Endothelial cell of umbilical vein (primary cell): Measurements from ENCODE around the gene DCUN1D4. TPM values are rescaled to one million over a fixed set of nuclear protein-coding genes. Genes with fewer than 3 reads are reported as not detected.

ENCODE experiments used
- BruUV-seq: library from RNA; stranded (reverse); fragments of 400-500 nt; replicated peaks from 2 replicates; lab custom pipeline; 2021; lab: Mats Ljungman, UMichigan
- CTCF ChIA-PET: fragments of 300-600, 350-600 bp; sonication (Branson Sonifier 250); formaldehyde crosslinking; loops from one replicate; lab custom pipeline; 2021; ENCODE audit warnings: antibody characterized with exemption, inconsistent platforms; lab: Charles Lee
- POLR2A ChIA-PET: fragments of 300-600, 350-600 bp; sonication (Branson Sonifier 250); formaldehyde crosslinking; loops from one replicate; lab custom pipeline; 2021; ENCODE audit warnings: antibody characterized with exemption, inconsistent platforms; lab: Charles Lee
- DNase-seq: peaks from one replicate; pipeline ENCODE4 v3.0.0-alpha.2; 2011; ENCODE audit warnings: low read depth, low spot score
- FAIRE-seq: peaks from 2 replicates; lab custom pipeline; 2011; peaks lifted over from hg19 to GRCh38; lab: Jason Lieb, UNC
- H2AFZ ChIP-seq: 2 replicates; pipeline ENCODE4 v1.6.0; 2012; ENCODE audit warnings: low read depth, low read length, control low read depth, inconsistent platforms
- H3K27ac ChIP-seq: 2 replicates; pipeline ENCODE4 v1.5.1; 2011; ENCODE audit warnings: low read depth, mild to moderate bottlenecking, control low read depth, low read length, moderate library complexity; ENCODE audit not compliant: insufficient read depth
- H3K27me3 ChIP-seq, 2 experiments: 2 replicates each; pipeline versions ENCODE4 v1.6.0 to v1.6.1; 2011; ENCODE audit warnings: low read length in 2 of 2, mixed read lengths in 1 of 2; ENCODE audit not compliant: control insufficient read depth in 2 of 2, insufficient read depth in 2 of 2
- H3K36me3 ChIP-seq, 2 experiments: 2 replicates in 1 of 2; 3 replicates in 1 of 2; pipeline ENCODE4 v1.5.1; 2011; ENCODE audit warnings: low read length in 2 of 2, mild to moderate bottlenecking in 1 of 2, moderate library complexity in 1 of 2; ENCODE audit not compliant: control insufficient read depth in 2 of 2, insufficient read depth in 2 of 2; ENCODE audit errors: extremely low read depth in 1 of 2
- H3K4me1 ChIP-seq: 3 replicates; pipeline ENCODE4 v1.5.1; 2011; ENCODE audit warnings: mild to moderate bottlenecking, low read length; ENCODE audit not compliant: control insufficient read depth, insufficient read depth; ENCODE audit errors: extremely low read depth
- H3K4me2 ChIP-seq: 2 replicates; pipeline ENCODE4 v1.6.1; 2011; ENCODE audit warnings: low read length, control low read depth, mixed read lengths; ENCODE audit not compliant: insufficient read depth
- H3K4me3 ChIP-seq, 3 experiments: fragments of 200-600 bp in 1 of 3; sonication (generic), shearing (Covaris generic) in 1 of 3; replicated peaks in 1 of 3; 2 replicates each; pipeline ENCODE4 v1.5.1; 2011 to 2016; ENCODE audit warnings: control low read depth in 3 of 3, low read length in 3 of 3, mild to moderate bottlenecking in 2 of 3, inconsistent platforms in 1 of 3, low read depth in 1 of 3, moderate library complexity in 1 of 3; ENCODE audit not compliant: insufficient read depth in 1 of 3
- H3K79me2 ChIP-seq: 2 replicates; pipeline ENCODE4 v1.6.0; 2012; ENCODE audit warnings: low read length, inconsistent platforms; ENCODE audit not compliant: control insufficient read depth, insufficient read depth
- H3K9ac ChIP-seq: replicated peaks from 2 replicates; pipeline ENCODE3; 2011; ENCODE audit warnings: low read length, control low read depth; ENCODE audit not compliant: insufficient read depth; ENCODE audit errors: extremely low read depth
- H3K9me1 ChIP-seq: replicated peaks from 3 replicates; pipeline ENCODE4 v1.6.0; 2011; ENCODE audit warnings: mild to moderate bottlenecking, low read length; ENCODE audit not compliant: control insufficient read depth, insufficient read depth; ENCODE audit errors: extremely low read depth
- H3K9me3 ChIP-seq: replicated peaks from 2 replicates; pipeline ENCODE4 v1.5.1; 2012; ENCODE audit warnings: low read length, inconsistent platforms; ENCODE audit not compliant: control insufficient read depth, insufficient read depth
- H4K20me1 ChIP-seq: replicated peaks from 2 replicates; pipeline ENCODE3; 2011; ENCODE audit warnings: mild to moderate bottlenecking, low read length; ENCODE audit not compliant: control insufficient read depth, insufficient read depth; ENCODE audit errors: extremely low read depth
- EZH2 ChIP-seq: IDR thresholded peaks from 2 replicates; pipeline ENCODE4 v1.6.1; 2012; ENCODE audit warnings: borderline replicate concordance, low read depth, mild to moderate bottlenecking, moderate library complexity, low read length, inconsistent platforms; ENCODE audit not compliant: severe bottlenecking
- FOS ChIP-seq: IDR thresholded peaks from 2 replicates; pipeline ENCODE4 v1.6.1; 2011; ENCODE audit warnings: mild to moderate bottlenecking, low read length, moderate library complexity, borderline replicate concordance; ENCODE audit not compliant: insufficient read depth
- GATA2 ChIP-seq: IDR thresholded peaks from 2 replicates; pipeline ENCODE4 v1.7.0; 2011; ENCODE audit warnings: low read depth, mild to moderate bottlenecking, moderate library complexity, mixed read lengths, low read length; ENCODE audit not compliant: insufficient read length, insufficient read depth
- JUN ChIP-seq: IDR thresholded peaks from 2 replicates; pipeline ENCODE4 v1.6.1; 2011; ENCODE audit warnings: borderline replicate concordance, low read depth; ENCODE audit not compliant: insufficient read length, insufficient read depth
- MYC ChIP-seq: IDR thresholded peaks from one replicate; pipeline ENCODE4 v1.6.1; 2011; ENCODE audit warnings: mild to moderate bottlenecking, low read depth, low read length
- POLR2A ChIP-seq: IDR thresholded peaks from 2 replicates; pipeline ENCODE4 v1.6.1; 2012; ENCODE audit warnings: low read depth, mild to moderate bottlenecking, control low read depth, low read length
- POLR2AphosphoS5 ChIP-seq: IDR thresholded peaks from 2 replicates; pipeline ENCODE4 v1.6.1; 2012; ENCODE audit warnings: low read depth, mild to moderate bottlenecking, control low read depth, low read length, moderate library complexity; ENCODE audit not compliant: insufficient read depth
- dilution Hi-C: fragments of 300-500 bp; cut with MboI; formaldehyde crosslinking; loops from one replicate; pipeline ENCODE4 v1.15.0; 2019; ENCODE audit warnings: low sequenced_read_pairs; ENCODE audit not compliant: extremely low pct_ligation_motif_present
- intact Hi-C: fragments of 100-400 bp; cut with micrococcal nuclease; formaldehyde crosslinking; loops from one replicate; pipeline ENCODE4 v1.10.0; 2022
- polyA plus RNA-seq, 4 experiments: library from polyadenylated mRNA; depleted of rRNA in 3 of 4; stranded (reverse) in 3 of 4; unstranded in 1 of 4; fragments of >200 nt; gene quantifications; 2 replicates each; pipeline versions ENCODE4 v1.2.1 to v1.2.3, GENCODE V29; 2011 to 2012; ENCODE audit warnings: missing spikeins in 1 of 4
- total RNA-seq: library from RNA; stranded (reverse); gene quantifications from 2 replicates; pipeline ENCODE4 v1.2.3, GENCODE V29; 2021
- TF ChIP-seq, protein P1 (sequence below), 2 donors: IDR thresholded peaks; 1 replicate in 1 of 2; 2 replicates in 1 of 2; pipeline ENCODE4 v1.5.1; 2011; ENCODE audit warnings: low read length in 2 of 2, mild to moderate bottlenecking in 2 of 2, moderate library complexity in 2 of 2, control low read depth in 1 of 2, inconsistent platforms in 1 of 2, low read depth in 1 of 2; ENCODE audit not compliant: insufficient read depth in 1 of 2; ENCODE audit errors: extremely low read depth in 1 of 2
- TF ChIP-seq, protein P2 (sequence below): IDR thresholded peaks from 2 replicates; pipeline ENCODE4 v1.6.1; 2011; ENCODE audit not compliant: insufficient read depth, insufficient read length

DCUN1D4 gene
- total and polyA plus RNA-seq, 2 donors (not counting 3 experiments of a cell fraction or from before 2014, with no cell fraction given): 24.8 to 50.6 TPM

DNA sequence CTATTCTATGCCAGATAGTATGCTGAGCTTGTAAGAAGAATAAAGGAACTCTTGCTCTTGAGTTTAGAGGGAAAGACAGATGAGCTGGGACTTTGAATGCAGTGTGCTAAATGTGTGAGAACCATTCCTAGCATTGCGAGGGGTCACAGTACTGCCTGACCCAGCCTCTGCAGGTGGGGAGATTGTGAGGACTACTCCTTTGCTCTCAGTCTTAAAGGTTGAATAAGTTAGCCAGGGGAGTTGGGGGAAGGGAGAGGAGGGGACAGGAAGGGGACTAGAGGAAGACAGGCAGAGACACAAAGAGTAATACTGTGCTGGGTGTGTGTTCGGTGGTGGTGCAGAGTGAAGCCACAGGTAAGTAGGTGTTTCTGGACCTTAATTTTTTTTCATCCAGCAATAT is 41.7 kb downstream of the DCUN1D4 start:
- intact Hi-C loops: loop anchor here (1.0 kb wide), 2 partner anchors 132 to 142 kb away; no protein-coding TSS in a partner anchor
- Histone ChIP-seq H3K4me3 (no peak overlapping the region), H3K4me1 (no peaks in the 10 kb centered on the region), H3K9ac (no peak overlapping the region), H3K27ac (no peak overlapping the region), H3K79me2 (no peaks in the 10 kb centered on the region), H4K20me1 (no peaks in the 10 kb centered on the region), H3K27me3 (no peaks in the 10 kb centered on the region), H3K36me3 (peaks cover 8 to 11% of the 10 kb centered on the region in 2 experiments), H2AFZ (no peak overlapping the region), H3K9me3 (no peaks in the 10 kb centered on the region), H3K4me2 (no peak overlapping the region), H3K9me1 (no peaks in the 10 kb centered on the region)
- FAIRE-seq (no peak), DNase-seq (no peak)
- dilution Hi-C loops: no loop called here
- no peak for TF ChIP-seq GATA2
- TF ChIP-seq, protein P1, sequence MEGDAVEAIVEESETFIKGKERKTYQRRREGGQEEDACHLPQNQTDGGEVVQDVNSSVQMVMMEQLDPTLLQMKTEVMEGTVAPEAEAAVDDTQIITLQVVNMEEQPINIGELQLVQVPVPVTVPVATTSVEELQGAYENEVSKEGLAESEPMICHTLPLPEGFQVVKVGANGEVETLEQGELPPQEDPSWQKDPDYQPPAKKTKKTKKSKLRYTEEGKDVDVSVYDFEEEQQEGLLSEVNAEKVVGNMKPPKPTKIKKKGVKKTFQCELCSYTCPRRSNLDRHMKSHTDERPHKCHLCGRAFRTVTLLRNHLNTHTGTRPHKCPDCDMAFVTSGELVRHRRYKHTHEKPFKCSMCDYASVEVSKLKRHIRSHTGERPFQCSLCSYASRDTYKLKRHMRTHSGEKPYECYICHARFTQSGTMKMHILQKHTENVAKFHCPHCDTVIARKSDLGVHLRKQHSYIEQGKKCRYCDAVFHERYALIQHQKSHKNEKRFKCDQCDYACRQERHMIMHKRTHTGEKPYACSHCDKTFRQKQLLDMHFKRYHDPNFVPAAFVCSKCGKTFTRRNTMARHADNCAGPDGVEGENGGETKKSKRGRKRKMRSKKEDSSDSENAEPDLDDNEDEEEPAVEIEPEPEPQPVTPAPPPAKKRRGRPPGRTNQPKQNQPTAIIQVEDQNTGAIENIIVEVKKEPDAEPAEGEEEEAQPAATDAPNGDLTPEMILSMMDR (IDR thresholded peaks at IDR 0.05; ENCODE audit: extremely low read depth in 1 of 2, insufficient read depth in 1 of 2, low read depth in 1 of 2, low read length in 2 of 2): no peak
- no peak for TF ChIP-seq POLR2A
- no peak for TF ChIP-seq MYC
- TF ChIP-seq, protein P2, sequence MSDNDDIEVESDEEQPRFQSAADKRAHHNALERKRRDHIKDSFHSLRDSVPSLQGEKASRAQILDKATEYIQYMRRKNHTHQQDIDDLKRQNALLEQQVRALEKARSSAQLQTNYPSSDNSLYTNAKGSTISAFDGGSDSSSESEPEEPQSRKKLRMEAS: no peak
- no peak for TF ChIP-seq POLR2AphosphoS5
- TF ChIP-seq EZH2: no peak
- no peak for TF ChIP-seq JUN
- no peak for TF ChIP-seq FOS
- ChIA-PET CTCF (interaction anchor here (1.5 to 2.8 kb wide), 5 partner anchors 8 to 42 kb away, joined by 3 to 12 read pairs (median 4); partner anchors contain the start of gene DCUN1D4), POLR2A (no interaction called here)
- no TSS peak for BruUV-seq
